HG03342 (cell line): ENCODE data around the gene UBASH3B.

Experiments used
- ATAC-seq: cut with Tn5 transposase; IDR thresholded peaks from one replicate; pipeline ENCODE4 v1.9.1; 2021; ENCODE audit warnings: mild to moderate bottlenecking, moderate library complexity; ENCODE audit not compliant: unreplicated experiment

UBASH3B gene

DNA sequence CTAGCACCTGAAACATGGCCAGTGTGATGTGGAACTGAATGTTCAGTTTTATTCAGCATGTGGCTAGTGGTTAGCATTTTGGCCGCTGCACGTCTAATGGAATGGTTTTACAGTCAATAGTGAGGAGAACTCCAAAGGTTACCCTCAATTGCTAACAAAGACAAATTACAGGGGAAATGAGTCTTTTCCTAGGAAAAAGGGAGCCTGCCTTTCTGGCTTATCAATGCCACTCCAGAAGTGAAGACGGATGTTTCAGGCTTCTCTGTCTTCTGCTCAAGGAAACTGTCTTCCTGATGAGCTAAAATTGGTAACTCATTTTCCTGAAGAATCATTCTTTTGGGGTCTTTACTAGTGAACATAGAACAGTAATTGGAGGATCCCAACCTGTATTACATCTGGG, 98.5 kb downstream of the UBASH3B start:
- no peak for ATAC-seq

DNA sequence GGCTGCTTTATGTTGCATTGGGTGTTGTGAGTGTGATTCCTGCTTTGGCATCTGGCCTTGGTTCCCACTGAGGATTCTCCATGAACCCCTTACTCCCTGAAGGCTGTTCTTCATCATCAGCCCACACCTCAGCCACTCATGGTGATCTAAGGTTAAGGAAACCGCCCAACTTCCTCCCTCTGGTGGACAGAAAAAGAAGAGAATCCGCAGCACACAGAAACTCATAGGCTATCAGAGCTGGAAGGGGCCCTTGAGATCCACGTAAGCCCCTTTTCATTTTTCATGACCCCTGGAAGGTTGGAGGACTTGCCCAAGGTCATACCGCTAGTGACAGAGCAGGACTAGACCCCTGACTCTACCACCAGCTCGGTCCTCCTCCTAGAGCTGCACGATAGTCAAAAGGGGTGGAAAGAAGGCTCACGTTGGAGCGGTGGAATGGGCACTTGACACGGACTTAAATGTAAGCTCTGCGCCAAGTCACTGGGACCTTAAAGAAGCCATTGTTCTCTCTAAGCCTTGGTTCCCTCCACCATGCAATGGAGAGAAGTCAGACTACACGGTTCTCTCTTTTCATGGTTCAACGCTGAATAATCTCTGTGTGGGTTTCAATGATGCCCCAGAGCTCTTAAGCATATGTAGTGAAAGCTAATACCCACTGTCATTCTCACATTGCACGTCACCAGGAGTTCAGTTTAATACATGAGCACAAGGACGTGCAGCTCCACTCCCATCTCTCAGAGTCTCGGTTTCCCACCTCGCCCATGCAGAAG, 99.2 kb downstream of the UBASH3B start:
- ATAC-seq, result peak; percentile 50

DNA sequence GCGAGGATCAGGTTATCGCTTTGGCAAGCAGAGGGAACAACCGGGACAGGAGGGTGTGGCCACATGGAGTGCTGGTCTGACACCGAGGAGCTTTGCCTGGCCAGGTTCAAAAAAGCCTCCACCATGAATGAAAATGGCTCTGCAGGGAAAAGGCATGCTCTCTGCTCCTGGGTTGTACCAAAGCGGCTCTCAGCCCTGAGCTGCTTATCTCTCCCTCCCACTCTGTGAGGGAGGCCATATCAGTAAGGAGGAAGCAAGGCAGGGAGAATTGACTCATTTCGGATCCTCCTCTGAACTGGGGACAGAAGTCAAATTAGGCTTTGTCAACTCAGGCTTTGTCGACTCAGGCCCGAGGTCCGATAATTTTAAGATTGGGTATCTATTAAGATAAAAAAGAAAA, 99.9 kb downstream of the UBASH3B start:
- no peak for ATAC-seq

DNA sequence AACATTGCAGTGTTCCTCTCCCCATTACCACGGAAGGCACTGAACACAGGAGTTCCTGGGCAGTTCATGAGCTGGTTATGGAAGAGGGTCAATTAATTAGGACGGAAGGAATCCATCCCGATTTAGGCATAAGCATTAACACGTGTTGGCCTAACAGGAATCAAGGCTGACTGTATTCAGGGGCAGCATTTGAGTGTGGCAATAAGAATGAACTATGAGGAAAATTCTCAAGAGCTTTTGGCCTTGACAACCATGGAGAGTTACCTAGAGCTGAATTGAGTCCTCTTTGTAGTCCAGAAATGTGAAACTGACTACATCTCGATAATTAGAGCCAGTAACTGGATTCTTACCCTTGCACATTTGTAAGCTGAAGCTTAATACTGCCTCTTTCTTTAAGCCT, 100.4 kb downstream of the UBASH3B start:
- no peak for ATAC-seq

DNA sequence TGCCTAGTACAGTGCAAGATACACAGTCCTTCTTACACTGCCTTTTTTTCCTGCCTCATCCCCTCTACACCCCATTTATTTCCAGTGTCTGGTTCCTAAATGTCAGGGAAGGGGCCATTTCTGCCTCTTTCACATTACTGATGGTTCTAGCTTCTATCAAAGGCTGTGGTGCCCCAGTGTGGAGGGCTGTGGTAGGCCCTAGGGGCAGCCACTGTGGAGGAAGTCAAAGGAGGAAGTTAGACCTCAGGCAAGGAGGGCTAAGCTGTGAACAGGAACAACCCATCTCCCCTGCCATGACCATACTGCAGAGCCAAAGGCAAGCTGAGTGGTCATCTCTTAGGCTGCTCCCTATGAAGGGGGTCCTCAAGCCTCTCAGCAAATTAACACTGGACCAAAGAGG, 100.9 kb downstream of the UBASH3B start:
- peak; percentile 63 for ATAC-seq

DNA sequence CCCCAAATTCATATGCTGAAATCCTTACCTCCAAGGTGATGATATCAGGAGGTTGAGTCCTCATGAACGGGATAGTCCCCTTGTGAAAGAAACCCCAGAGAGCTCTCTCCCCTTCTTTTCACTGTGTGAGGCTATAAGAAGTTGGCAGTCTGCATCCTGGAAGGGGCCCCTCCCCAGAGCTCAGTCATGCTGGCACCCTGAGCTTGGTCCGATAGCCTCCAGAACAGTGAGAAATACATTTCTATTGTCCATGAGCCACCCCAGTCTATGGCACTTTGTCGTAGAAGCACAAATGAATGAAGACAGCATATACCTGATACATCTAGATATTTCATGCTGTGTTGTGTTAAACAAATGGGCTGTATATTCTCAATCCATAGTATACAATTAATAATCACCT, 101.7 kb downstream of the UBASH3B start:
- ATAC-seq, result no peak

DNA sequence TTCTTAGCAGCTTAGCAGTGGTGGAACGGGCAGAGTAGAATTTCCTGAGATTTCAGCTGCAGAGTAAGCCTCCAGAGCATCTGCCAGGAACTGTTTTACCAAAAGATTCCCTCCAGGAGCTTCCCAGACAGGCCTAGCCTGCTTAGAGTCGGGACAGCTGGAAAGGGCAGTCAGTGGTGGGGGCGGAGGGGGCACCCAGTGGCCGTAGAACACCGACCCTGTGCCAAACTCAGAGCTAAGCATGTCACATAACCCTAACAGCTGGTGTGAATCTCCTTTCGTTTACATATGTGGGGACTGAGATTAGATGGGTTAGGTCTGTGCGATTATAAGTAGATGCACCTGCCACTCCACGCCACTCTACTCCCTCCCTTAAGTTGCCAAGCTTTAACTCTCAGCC, 102.8 kb downstream of the UBASH3B start:
- no peak for ATAC-seq

DNA sequence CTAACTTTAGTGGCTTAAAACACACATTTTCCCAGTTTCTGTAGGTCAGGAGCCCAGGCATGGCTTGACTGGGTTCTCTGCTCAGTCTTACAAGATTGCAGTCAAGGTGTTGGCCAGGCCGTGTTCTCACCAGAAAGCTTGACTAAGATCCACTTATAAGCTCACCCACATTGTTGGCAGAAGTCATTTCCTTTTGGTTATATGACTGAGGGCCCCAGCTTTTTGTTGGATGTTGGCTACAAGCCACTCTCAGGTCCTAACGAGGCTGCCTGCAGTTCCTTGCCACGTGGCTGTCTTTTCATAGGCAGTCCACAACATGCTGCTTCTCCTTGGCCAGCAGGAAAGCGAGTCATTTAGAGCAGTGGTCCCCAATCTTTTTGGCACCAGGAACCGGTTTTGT, 103.5 kb downstream of the UBASH3B start:
- ATAC-seq, result no peak

DNA sequence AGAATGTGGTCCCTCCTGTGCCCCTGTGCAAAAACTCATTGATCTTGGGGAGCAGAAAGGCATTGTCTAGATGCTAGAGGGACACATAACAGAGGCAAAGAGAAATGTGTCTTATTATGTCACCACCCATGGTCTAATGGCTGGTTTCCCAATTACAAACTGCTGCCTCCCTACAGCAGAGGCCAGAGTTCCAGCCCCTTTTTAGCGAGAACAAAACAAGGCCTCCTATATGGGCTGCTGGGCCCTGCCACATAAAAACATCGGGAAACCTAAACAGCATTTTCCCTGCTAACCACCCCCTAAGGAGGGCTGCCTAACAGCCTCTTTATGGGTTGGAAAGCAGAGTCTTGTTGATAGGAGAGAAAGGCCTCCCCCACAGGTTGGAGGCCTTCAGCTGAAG, 107.6 kb downstream of the UBASH3B start:
- no peak for ATAC-seq

DNA sequence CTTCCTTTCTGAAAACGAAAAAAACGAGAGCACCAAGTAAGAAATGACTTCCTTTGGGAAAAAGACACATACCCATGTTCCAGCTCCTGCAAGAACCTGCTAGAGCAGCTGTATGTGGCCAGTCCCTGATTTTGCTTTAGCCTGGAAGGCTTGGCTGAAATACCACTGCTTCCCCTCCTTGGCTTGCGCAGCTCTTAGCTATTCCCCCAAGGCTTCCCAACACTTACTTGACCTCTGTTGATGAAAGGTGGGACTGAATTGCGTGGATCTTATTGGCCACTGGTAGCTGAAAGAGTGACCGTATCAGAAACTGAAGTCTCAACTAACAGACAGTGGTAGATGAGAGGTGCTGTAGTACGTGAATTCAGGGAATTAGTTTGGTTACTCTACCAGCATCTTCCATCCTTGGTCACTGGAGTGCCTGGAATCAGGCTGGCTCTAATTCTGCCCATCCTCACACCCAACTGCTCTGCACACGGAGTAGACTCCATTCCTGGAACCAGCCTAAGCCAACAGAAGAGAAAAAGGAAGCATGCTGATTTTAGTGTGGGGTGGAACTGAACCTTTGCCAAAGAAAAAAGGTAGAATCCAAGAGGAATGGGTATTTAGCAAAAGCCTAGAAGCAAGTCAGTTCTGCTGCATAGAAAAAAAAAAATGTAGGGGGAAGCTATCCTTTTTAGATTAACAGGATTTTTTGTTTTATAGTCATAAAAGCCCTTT, 109.0 kb downstream of the UBASH3B start:
- no peak for ATAC-seq

DNA sequence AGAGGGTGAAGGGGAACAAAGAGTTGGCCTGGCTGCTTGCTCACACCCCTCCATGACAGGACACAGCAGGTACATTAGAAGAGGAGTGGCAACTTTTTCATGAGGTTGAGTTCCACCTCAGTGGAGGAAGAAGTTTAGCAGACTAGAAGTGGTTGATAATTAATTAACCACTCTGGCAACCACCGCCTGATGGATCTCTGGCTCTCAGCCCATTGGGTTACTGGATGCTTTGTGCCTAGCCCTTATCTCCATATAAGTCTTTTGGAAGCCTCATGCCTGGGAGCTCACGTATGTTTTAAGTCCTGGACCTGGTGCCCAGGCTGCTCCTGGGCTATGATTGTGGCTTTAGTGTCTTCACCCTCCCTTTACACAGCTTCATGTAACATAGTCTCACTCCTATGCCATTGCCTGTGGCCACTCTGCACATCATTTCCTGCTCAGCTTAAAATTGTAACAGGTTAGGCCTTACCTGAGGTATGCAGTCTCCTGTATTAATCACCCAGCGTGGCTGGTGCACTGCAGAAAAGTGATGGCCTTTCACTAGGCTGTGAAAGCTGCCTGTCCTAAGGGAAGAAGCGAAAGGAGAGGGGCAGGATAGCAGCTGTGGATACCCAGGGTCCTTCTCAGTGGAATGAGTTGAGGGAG, 110.1 kb downstream of the UBASH3B start:
- ATAC-seq, result no peak

DNA sequence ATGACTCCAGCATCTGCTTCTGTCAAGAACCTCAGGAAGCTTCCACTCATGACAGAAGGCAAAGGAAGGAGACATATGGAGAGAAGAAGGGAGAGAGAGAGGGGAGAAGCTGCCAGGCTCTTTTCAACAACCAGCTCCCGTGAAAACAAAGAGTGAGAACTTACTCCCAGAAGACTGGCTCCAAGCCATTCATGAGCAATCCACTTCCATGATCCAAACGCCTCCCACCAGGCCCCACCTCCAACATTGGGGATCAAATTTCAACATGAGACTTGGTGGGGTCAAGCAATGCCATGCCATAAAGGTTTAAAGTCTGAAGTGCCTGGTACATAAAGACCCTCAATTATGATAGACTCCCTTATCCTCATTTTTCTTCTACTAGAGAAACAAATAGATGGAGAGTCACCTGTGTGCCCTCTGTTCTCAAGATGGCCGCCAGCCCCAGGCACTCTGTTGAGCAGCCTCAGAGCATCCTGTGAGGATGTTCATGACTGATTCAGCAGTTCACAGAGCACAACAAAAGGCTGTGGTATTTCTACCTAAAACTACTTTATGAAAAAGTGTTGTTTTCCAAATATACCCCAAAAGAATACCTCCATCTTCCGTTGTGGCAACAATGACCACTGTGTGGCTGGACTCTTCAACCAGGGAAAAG, 113.7 kb downstream of the UBASH3B start:
- ATAC-seq, result no peak

DNA sequence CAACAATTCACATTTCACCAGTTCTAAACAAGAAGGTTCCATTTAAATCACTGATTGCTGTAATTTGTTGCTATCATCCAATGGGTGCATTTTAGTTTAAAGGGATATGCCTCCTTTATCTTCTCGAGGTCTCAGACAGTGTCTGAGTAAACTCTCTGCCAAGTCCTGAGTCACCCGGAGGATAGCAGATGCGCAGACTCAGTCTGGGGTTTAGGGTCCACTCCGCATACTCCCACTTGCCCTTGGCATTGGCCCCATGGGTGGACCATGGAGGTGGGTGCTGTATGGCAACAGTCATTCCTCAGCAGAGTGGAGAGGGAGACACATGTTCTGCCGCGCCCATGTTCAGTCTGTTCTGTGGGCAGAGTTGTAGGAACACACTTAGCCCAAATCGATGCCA, 117.4 kb downstream of the UBASH3B start:
- no peak for ATAC-seq

DNA sequence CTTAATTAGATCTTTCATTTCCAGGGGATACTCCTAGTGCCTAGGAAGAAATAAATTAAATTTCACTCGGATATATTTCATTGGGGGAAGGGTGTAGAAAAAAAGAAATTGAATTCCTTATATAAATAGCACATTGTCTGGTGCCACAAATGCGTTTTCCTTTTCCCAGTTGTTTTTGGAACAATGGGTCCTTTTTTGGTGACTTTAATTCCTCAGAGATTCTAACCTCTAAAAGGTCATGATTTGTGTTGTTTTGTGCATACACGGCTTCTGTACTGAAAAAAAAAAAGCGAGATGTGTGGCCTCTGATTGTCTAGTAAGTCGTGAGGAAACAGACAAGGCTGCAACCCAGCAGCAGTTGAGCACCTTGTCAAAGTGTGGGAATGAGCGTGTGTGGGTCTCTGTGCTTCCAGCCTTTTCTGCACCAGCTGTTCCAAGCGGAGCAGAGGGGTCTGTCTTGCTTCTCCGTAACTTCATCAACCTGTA, 118.3 kb downstream of the UBASH3B start:
- no peak for ATAC-seq

DNA sequence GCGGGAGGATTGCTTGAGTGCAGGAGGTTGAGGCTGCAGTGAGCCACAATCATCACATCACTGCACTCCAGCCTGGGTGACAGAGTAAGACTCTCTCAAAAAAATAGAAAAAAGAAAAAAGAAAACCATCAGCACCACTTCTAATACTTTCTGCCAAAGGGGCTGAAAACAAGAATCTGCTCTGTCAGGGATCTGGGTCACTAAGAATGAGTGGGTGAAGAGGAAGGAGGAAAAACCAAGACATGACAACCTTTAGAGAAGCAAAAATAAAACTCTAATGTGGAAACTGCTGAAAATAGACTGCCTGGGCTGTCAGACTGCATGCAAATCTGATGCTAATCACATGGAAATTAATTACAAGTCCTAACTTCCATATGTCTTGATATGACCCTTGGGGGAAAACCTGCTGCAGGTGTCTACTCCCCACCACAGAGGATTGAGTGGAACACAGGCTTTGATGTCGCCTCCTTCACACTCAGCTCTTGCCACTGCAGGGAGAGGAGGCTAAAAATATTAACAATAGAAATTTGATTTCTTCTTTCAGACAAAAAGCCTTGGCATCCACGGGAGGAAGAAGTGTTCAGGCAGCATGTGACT, 120.3 kb downstream of the UBASH3B start:
- no peak for ATAC-seq

DNA sequence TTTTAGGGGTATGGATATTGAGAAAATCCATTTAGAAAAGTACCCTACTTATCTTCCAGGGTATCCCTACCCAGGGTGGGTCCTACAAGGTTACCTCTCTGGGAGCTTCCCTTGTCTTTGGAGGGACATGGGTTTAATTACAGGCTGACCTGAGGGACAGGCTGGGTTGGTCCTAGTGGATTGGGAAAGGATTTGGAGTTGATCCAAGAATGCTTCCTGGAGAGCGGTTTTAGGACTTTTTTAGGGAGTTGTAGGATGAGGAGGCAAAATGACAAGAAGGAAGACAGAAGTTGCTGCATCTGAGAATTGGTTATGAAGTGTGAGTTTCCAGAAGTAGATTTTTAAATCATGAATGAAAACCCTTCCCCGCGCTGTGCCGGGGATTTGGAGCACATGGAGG, 121.0 kb downstream of the UBASH3B start:
- ATAC-seq, result no peak

DNA sequence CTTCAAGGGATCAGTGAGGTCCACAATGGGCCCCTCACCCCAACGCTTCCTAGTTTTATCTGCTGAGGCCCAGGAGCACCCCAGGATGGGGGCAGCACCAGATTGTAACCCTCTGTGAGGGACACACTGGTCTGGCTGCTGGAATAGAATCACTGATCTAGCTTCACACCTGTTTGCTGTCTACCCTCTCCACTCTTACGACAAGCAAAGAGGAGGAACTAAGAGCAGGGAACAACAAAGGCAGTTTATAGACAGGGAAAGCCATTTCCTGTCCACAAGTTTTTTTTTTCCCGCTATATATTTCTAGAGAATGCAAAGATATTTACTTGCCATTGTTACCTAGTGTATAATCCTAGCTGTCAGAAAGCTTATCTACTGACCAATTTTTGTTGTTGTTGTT, 121.8 kb downstream of the UBASH3B start:
- ATAC-seq, result no peak

DNA sequence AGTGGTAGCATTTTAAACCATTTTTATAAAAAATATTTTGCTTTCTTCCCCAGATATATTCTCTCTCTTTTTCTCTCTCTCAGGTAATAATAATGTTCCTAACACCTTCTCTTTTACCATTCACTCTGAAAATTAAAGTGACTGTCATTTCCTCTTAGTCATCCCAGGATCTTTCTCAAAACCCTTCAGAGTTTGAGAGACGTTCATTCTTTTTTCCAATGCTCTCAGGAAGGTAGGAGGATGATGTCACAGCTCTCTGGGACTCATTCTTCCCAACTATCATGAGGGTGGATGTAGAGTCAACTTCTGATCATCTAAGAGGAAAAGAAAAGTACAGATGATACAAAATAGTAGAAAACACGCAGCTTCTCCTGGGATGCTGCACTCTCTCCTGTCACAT, 122.6 kb downstream of the UBASH3B start:
- ATAC-seq, result no peak

DNA sequence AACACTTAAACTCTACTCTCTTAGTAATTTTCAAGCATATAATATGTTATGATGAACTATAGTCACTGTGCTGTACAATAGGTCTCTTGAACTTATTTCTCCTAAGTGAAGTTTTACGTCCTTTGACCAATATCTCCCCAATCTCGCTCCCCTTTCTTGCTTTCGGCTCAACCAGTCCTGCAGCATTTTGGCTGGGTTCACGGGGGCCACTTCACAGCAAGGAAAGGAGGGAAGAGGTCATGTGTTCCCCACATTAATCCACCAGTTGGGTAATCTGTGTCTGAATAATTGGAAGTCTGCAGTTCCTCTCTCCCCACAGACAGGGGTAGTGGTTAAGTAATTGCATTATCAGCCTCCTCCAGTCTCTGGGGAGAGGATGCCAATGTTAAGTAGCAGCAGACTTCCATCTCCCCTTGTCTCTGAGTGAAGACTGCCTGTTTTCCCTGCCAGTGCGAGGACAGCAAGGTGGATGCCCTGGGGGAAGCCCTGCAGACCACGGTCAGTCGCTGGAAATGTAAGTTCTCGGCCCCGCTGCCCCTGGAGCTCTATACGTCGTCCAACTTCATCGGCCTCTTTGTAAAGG, 123.6 kb downstream of the UBASH3B start:
- ATAC-seq, result no peak

DNA sequence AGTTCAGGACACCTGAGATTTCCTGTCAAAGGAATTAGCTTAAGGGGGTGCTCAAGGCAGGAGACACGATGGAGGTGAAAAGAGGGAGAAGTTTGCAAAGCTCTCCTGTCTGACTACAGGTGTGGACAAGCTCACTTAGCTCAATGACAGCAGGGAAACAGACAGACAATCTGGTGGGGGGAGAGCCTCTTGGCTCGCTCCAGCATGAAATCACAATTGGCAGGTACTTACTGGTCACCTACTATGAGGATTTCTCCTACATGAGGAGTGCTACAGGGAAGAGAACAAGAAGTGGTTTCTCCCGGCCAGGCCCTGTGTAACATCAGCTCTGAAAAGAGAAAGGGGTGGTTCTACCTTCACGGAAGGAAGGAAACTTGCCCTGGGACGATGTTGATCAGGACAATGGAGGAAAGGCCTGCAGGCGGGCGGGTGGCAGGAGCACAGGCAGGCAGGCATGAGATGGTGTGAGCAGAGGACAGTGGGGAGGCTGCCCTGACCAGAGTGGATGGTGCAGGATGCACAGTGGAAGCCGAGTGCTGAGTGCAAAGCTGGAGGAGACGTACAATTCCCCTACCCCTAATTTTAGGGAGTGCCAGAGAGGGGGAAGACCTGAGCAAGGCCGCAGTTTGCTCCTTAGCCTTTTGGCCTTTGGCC, 124.9 kb downstream of the UBASH3B start:
- no peak for ATAC-seq
